Measurements from ENCODE around the gene LRPPRC.

DNA sequence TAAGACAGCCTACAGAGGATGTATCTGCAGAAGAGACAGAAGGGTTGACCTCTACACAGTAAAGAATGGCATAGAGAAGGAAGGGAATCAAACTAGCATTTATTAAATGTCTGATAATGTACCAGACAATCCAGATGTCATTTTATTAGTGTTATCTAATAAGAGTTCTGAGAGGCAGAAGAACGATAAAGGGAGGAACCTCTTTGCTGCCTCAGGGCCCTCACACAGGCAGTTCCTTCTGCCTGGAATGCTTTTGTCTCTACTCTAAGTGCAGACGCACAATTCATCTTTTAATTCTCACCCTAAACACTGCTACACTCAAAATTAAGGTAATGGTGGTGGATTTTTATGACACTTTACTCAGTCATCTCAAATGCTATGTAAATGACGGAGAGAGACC lies 64.5 kb downstream of the LRPPRC start:
- TF ChIP-seq, protein P1, sequence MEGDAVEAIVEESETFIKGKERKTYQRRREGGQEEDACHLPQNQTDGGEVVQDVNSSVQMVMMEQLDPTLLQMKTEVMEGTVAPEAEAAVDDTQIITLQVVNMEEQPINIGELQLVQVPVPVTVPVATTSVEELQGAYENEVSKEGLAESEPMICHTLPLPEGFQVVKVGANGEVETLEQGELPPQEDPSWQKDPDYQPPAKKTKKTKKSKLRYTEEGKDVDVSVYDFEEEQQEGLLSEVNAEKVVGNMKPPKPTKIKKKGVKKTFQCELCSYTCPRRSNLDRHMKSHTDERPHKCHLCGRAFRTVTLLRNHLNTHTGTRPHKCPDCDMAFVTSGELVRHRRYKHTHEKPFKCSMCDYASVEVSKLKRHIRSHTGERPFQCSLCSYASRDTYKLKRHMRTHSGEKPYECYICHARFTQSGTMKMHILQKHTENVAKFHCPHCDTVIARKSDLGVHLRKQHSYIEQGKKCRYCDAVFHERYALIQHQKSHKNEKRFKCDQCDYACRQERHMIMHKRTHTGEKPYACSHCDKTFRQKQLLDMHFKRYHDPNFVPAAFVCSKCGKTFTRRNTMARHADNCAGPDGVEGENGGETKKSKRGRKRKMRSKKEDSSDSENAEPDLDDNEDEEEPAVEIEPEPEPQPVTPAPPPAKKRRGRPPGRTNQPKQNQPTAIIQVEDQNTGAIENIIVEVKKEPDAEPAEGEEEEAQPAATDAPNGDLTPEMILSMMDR (IDR thresholded peaks at IDR 0.05): no peak
- TF ChIP-seq POLR2A (IDR thresholded peaks at IDR 0.05): no peak

Measured in right lobe of liver (tissue), 4 donors.